DOHH2 (cell line): ENCODE data around the gene DNAJC15.

Experiments used
- H3F3A ChIP-seq: fragments of 200-600 bp; sonication (generic), shearing (Covaris generic); 2 replicates; pipeline ENCODE4 v1.6.0; 2016; ENCODE audit warnings: antibody characterized with exemption, mild to moderate bottlenecking; ENCODE audit not compliant: control insufficient read depth, insufficient read depth
- H3K27ac ChIP-seq: fragments of 200-600 bp; sonication (generic); 2 replicates; pipeline ENCODE4 v1.5.1; 2014; ENCODE audit warnings: low read depth, mild to moderate bottlenecking, low read length, moderate library complexity
- H3K27me3 ChIP-seq: fragments of 200-600 bp; sonication (generic); 2 replicates; pipeline ENCODE4 v1.6.1; 2014; ENCODE audit warnings: mild to moderate bottlenecking, low read length, mixed read lengths; ENCODE audit not compliant: control insufficient read depth
- H3K36me3 ChIP-seq: fragments of 200-600 bp; sonication (generic); 2 replicates; pipeline ENCODE4 v1.6.1; 2014; ENCODE audit warnings: mild to moderate bottlenecking, low read length, moderate library complexity, mixed read lengths; ENCODE audit not compliant: control insufficient read depth
- H3K4me1 ChIP-seq: fragments of 200-600 bp; sonication (generic); 2 replicates; pipeline ENCODE4 v1.6.1; 2014; ENCODE audit warnings: mild to moderate bottlenecking, low read length, mixed read lengths; ENCODE audit not compliant: control insufficient read depth
- H3K4me2 ChIP-seq: fragments of 200-600 bp; sonication (generic); 2 replicates; pipeline ENCODE4 v1.6.0; 2014; ENCODE audit warnings: mild to moderate bottlenecking, low read length, moderate library complexity
- H3K4me3 ChIP-seq: fragments of 200-600 bp; sonication (generic); 2 replicates; pipeline ENCODE4 v1.5.1; 2014; ENCODE audit warnings: mild to moderate bottlenecking, low read length, mixed read lengths
- H3K79me2 ChIP-seq: fragments of 200-600 bp; sonication (generic); 2 replicates; pipeline ENCODE4 v1.6.1; 2014; ENCODE audit warnings: mild to moderate bottlenecking, low read length, mixed read lengths; ENCODE audit not compliant: control insufficient read depth
- H3K9me2 ChIP-seq: fragments of 200-600 bp; sonication (generic); replicated peaks from 2 replicates; pipeline ENCODE4 v1.6.1; 2014; ENCODE audit warnings: mild to moderate bottlenecking, low read length, mixed read lengths; ENCODE audit not compliant: control insufficient read depth
- H3K9me3 ChIP-seq: fragments of 200-600 bp; sonication (generic); 2 replicates; pipeline ENCODE4 v1.6.1; 2014; ENCODE audit warnings: antibody characterized with exemption, low read length, mixed read lengths; ENCODE audit not compliant: control insufficient read depth, insufficient read depth
- H4K20me1 ChIP-seq: fragments of 200-600 bp; sonication (generic); 2 replicates; pipeline ENCODE4 v1.6.0; 2014; ENCODE audit warnings: low read depth, mild to moderate bottlenecking, antibody characterized with exemption, low read length, moderate library complexity; ENCODE audit not compliant: control insufficient read depth, insufficient read depth
- CTCF ChIP-seq: fragments of 200-600 bp; sonication (generic); IDR thresholded peaks from one replicate; pipeline ENCODE4 v1.5.1; 2014; ENCODE audit warnings: antibody characterized with exemption, mild to moderate bottlenecking, low read depth, low read length; ENCODE audit not compliant: poor library complexity, severe bottlenecking
- EZH2phosphoT487 ChIP-seq: fragments of 200-600 bp; sonication (generic); IDR thresholded peaks from 2 replicates; pipeline ENCODE4 v1.6.1; 2017; ENCODE audit warnings: borderline replicate concordance, mild to moderate bottlenecking, antibody characterized with exemption, low read length, moderate library complexity, mixed read lengths

DNAJC15 gene

GRCh38 chr13:43122791-43123190 lies 99.4 kb downstream of the DNAJC15 start:
- H3K36me3 ChIP-seq: no peaks in the 10 kb centered on the region
- no peaks in the 10 kb centered on the region for H3K9me2 ChIP-seq
- TF ChIP-seq CTCF (no peak), EZH2phosphoT487 (no peak)
- no peak overlapping the region for H3K27ac ChIP-seq
- peaks cover 9% of the 10 kb centered on the region; the same call in 1 of the 2 replicates for H3F3A ChIP-seq
- H3K4me2 ChIP-seq: no peak overlapping the region
- H3K9me3 ChIP-seq: no peaks in the 10 kb centered on the region
- no peak overlapping the region for H3K4me3 ChIP-seq
- peaks cover 19% of the 10 kb centered on the region for H3K4me1 ChIP-seq
- H3K79me2 ChIP-seq: no peaks in the 10 kb centered on the region
- H4K20me1 ChIP-seq: no peaks in the 10 kb centered on the region
- no peaks in the 10 kb centered on the region for H3K27me3 ChIP-seq

GRCh38 chr13:43123856-43124255 lies 100.5 kb downstream of the DNAJC15 start:
- H3K4me2 ChIP-seq: no peak overlapping the region
- no peak overlapping the region for H3K27ac ChIP-seq
- H3K4me3 ChIP-seq: no peak overlapping the region
- H3K4me1 ChIP-seq: peaks cover 30% of the 10 kb centered on the region
- H4K20me1 ChIP-seq: no peaks in the 10 kb centered on the region
- H3K36me3 ChIP-seq: no peaks in the 10 kb centered on the region
- H3K9me2 ChIP-seq: no peaks in the 10 kb centered on the region
- TF ChIP-seq CTCF (no peak), EZH2phosphoT487 (no peak)
- H3K79me2 ChIP-seq: no peaks in the 10 kb centered on the region
- no peaks in the 10 kb centered on the region for H3K27me3 ChIP-seq
- no peaks in the 10 kb centered on the region for H3K9me3 ChIP-seq
- H3F3A ChIP-seq: peaks cover 11% of the 10 kb centered on the region; the same call in 1 of the 2 replicates

GRCh38 chr13:43124490-43124889 lies 101.1 kb downstream of the DNAJC15 start:
- Histone ChIP-seq H3K4me1 (peaks cover 36% of the 10 kb centered on the region), H3K4me3 (no peak overlapping the region), H3K79me2 (no peaks in the 10 kb centered on the region), H4K20me1 (no peaks in the 10 kb centered on the region), H3K9me2 (no peaks in the 10 kb centered on the region), H3F3A (peaks cover 11% of the 10 kb centered on the region; the same call in 1 of the 2 replicates), H3K4me2 (no peak overlapping the region), H3K27me3 (no peaks in the 10 kb centered on the region), H3K36me3 (no peaks in the 10 kb centered on the region), H3K27ac (no peak overlapping the region), H3K9me3 (no peaks in the 10 kb centered on the region)
- TF ChIP-seq EZH2phosphoT487 (no peak), CTCF (no peak)
